ENCODE measurements around the gene EEF1AKMT2.
A peak's percentile ranks its signal among the peaks of the same experiment; 100 is the strongest.

Gene EEF1AKMT2

DNA sequence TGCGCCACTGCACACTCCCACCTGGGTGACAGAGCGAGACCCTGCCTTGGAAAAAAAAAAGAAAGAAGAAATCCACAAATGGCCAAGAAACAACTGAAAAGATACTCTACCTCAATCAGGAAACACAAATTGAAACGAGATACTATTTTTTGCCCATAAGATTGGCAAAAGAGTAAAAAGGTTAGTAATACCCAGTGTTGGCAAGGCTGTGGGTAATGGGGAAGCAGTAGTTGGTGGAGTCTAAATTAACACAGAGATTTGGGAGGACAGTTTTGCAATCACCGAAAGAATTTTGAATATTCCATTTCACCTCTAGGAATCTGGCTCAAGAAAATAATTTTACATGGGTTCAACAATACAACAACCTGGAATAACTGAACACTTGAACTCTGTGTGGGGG, 29.8 kb upstream of the EEF1AKMT2 start:
- H3F3A ChIP-seq (ENCODE audit: insufficient read depth), result peaks cover 8% of the 10 kb centered on the region; the same call in 1 of the 2 replicates
- no peak overlapping the region for H2AFZ ChIP-seq (ENCODE audit: low read depth, low read length, severe bottlenecking)
- H3K27me3 ChIP-seq (ENCODE audit: low read length), result no peaks in the 10 kb centered on the region
- no peak for TF ChIP-seq EZH2phosphoT487 (conservative IDR thresholded peaks at IDR 0.05; ENCODE audit: low read length)
- TF ChIP-seq, protein P1, sequence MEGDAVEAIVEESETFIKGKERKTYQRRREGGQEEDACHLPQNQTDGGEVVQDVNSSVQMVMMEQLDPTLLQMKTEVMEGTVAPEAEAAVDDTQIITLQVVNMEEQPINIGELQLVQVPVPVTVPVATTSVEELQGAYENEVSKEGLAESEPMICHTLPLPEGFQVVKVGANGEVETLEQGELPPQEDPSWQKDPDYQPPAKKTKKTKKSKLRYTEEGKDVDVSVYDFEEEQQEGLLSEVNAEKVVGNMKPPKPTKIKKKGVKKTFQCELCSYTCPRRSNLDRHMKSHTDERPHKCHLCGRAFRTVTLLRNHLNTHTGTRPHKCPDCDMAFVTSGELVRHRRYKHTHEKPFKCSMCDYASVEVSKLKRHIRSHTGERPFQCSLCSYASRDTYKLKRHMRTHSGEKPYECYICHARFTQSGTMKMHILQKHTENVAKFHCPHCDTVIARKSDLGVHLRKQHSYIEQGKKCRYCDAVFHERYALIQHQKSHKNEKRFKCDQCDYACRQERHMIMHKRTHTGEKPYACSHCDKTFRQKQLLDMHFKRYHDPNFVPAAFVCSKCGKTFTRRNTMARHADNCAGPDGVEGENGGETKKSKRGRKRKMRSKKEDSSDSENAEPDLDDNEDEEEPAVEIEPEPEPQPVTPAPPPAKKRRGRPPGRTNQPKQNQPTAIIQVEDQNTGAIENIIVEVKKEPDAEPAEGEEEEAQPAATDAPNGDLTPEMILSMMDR (IDR thresholded peaks at IDR 0.05; ENCODE audit: insufficient read depth, low read length, poor library complexity, severe bottlenecking), result no peak
- no peak overlapping the region for H3K9ac ChIP-seq (ENCODE audit: low read length)
- H3K27ac ChIP-seq (ENCODE audit: low read depth, low read length), result no peak overlapping the region
- no peaks in the 10 kb centered on the region for H4K20me1 ChIP-seq (ENCODE audit: low read depth, low read length)
- no peak overlapping the region for H3K4me2 ChIP-seq (ENCODE audit: low read depth, low read length, poor library complexity, severe bottlenecking)
- no peaks in the 10 kb centered on the region for H3K79me2 ChIP-seq (ENCODE audit: insufficient read depth, low read length)
- H3K9me2 ChIP-seq (replicated peaks; ENCODE audit: insufficient read depth, low read length), result no peaks in the 10 kb centered on the region
- H3K9me3 ChIP-seq (ENCODE audit: insufficient read depth, low read length), result no peaks in the 10 kb centered on the region
- no peak overlapping the region for H3K4me3 ChIP-seq (ENCODE audit: insufficient read depth, low read length, poor library complexity, severe bottlenecking)
- H3K36me3 ChIP-seq (ENCODE audit: low read length), result peaks cover 9% of the 10 kb centered on the region; the same call in 1 of the 2 replicates

DNA sequence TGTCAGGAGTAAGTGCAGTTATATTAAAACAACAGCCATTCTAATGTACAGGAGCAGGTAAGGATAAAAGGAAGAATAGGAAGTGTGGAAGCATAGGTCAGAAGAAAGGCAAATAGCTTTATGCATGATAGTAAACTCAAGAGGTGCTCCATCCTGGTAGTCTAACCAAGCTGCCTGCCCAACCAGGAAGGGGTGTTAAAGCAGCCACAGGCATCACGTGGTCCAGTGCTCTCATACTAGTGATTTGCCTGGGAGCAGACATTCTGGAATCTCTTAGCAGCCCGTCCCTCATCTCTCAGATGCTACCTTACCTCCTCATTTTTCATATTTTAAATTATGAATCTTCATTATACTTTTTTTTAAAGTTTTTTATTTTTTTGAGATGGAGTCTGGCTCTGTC, 28.4 kb upstream of the EEF1AKMT2 start:
- TF ChIP-seq, protein P1 (IDR thresholded peaks at IDR 0.05; ENCODE audit: insufficient read depth, low read length, poor library complexity, severe bottlenecking), result no peak
- no peak for TF ChIP-seq EZH2phosphoT487 (conservative IDR thresholded peaks at IDR 0.05; ENCODE audit: low read length)
- Histone ChIP-seq H3K4me3 (ENCODE audit: insufficient read depth, low read length, poor library complexity, severe bottlenecking) (no peak overlapping the region), H3K27me3 (ENCODE audit: low read length) (no peaks in the 10 kb centered on the region), H3K9me2 (replicated peaks; ENCODE audit: insufficient read depth, low read length) (no peaks in the 10 kb centered on the region), H3F3A (ENCODE audit: insufficient read depth) (0 out of 2 replicates have a peak, but pooled peaks cover 2% of the 10 kb centered on the region), H2AFZ (ENCODE audit: low read depth, low read length, severe bottlenecking) (no peak overlapping the region), H3K4me2 (ENCODE audit: low read depth, low read length, poor library complexity, severe bottlenecking) (no peak overlapping the region), H3K9ac (ENCODE audit: low read length) (no peak overlapping the region), H3K79me2 (ENCODE audit: insufficient read depth, low read length) (no peaks in the 10 kb centered on the region), H4K20me1 (ENCODE audit: low read depth, low read length) (no peaks in the 10 kb centered on the region), H3K9me3 (ENCODE audit: insufficient read depth, low read length) (no peaks in the 10 kb centered on the region), H3K36me3 (ENCODE audit: low read length) (peaks cover 9% of the 10 kb centered on the region; the same call in 1 of the 2 replicates), H3K27ac (ENCODE audit: low read depth, low read length) (no peak overlapping the region)

DNA sequence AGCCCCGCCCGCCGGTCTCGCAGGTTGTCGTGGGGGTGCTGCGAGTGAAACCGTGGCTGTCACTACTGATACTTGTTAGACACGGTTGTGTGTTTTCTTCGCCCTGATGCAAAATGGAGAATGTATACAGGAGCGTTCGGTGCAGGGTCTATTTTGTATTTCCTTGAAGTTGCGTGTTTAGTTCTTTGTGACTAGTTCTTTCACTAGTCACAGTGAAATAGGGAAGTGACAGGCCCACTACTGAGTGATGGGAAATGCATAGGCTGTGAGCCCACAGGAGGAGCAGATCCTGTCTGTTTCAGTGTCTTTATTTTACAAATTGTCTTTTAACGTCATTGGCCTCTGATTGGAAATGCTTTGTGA, 10.6 kb upstream of the EEF1AKMT2 start:
- H3K9ac ChIP-seq (ENCODE audit: low read length), result peak overlapping the region; percentile 80
- no peaks in the 10 kb centered on the region for H3K27me3 ChIP-seq (ENCODE audit: low read length)
- no peaks in the 10 kb centered on the region for H3K9me3 ChIP-seq (ENCODE audit: insufficient read depth, low read length)
- no peaks in the 10 kb centered on the region for H4K20me1 ChIP-seq (ENCODE audit: low read depth, low read length)
- TF ChIP-seq EZH2phosphoT487 (conservative IDR thresholded peaks at IDR 0.05; ENCODE audit: low read length), result no peak
- TF ChIP-seq, protein P1 (IDR thresholded peaks at IDR 0.05; ENCODE audit: insufficient read depth, low read length, poor library complexity, severe bottlenecking), result no peak
- peaks cover 5% of the 10 kb centered on the region; the same call in 1 of the 2 replicates for H3F3A ChIP-seq (ENCODE audit: insufficient read depth)
- H3K9me2 ChIP-seq (replicated peaks; ENCODE audit: insufficient read depth, low read length), result no peaks in the 10 kb centered on the region
- H3K36me3 ChIP-seq (ENCODE audit: low read length), result no peaks in the 10 kb centered on the region
- peak overlapping the region; percentile 19; the same call in 1 of the 2 replicates for H3K27ac ChIP-seq (ENCODE audit: low read depth, low read length)
- H2AFZ ChIP-seq (ENCODE audit: low read depth, low read length, severe bottlenecking), result peak overlapping the region; percentile 69
- peak overlapping the region; percentile 81 for H3K4me2 ChIP-seq (ENCODE audit: low read depth, low read length, poor library complexity, severe bottlenecking)
- peaks cover 40% of the 10 kb centered on the region for H3K79me2 ChIP-seq (ENCODE audit: insufficient read depth, low read length)
- H3K4me3 ChIP-seq (ENCODE audit: insufficient read depth, low read length, poor library complexity, severe bottlenecking), result peak overlapping the region; percentile 72

Data from SU-DHL-6 (cell line).